ENCODE results near the gene SLMAP. TPM values are rescaled to one million over a fixed set of nuclear protein-coding genes. Genes with fewer than 3 reads are reported as not detected.

SLMAP gene
- polyA plus RNA-seq (2013, experiment 1 of 4), result 31.3 TPM
- 29.8 TPM for polyA plus RNA-seq (2013, experiment 2 of 4)
- polyA plus RNA-seq (2013, experiment 3 of 4), result 24.8 TPM
- 28.6 TPM for polyA plus RNA-seq (2013, experiment 4 of 4)

- Histone ChIP-seq H3K27me3 (ENCODE audit: control insufficient read depth, insufficient read depth, low read length, poor library complexity, severe bottlenecking) (peaks cover 7% of the 10 kb centered on the region), H3K4me3 (ENCODE audit: insufficient read depth, low read depth, low read length) (peak within 1 kb of the TSS; percentile 78), H3K4me1 (ENCODE audit: control insufficient read depth, insufficient read depth, low read length) (peaks cover 4% of the 10 kb centered on the region), H3K27ac (ENCODE audit: insufficient read depth, low read depth, low read length, poor library complexity, severe bottlenecking) (peak within 1 kb of the TSS; percentile 91), H3K9me3 (ENCODE audit: control insufficient read depth, low read length) (no peaks in the 10 kb centered on the region), H3K36me3 (ENCODE audit: control insufficient read depth, insufficient read depth, low read length) (no peaks in the 10 kb centered on the region)
- WGBS, 2 experiments, result 0% methylated on average over 48 of the region's 48 CpGs
These were observed at the start of gene SLMAP for GRCh38 chr3:57755741-57756527. TSS of gene SLMAP (plus strand) at chr3:57756309. CDS start at chr3:57757652, 1,343 bp downstream.

- no peaks in the 10 kb centered on the region for H3K36me3 ChIP-seq (ENCODE audit: control insufficient read depth, insufficient read depth, low read length)
- no peak overlapping the region for H3K4me3 ChIP-seq (ENCODE audit: insufficient read depth, low read depth, low read length)
- H3K27me3 ChIP-seq (ENCODE audit: control insufficient read depth, insufficient read depth, low read length, poor library complexity, severe bottlenecking), result no peaks in the 10 kb centered on the region
- no peak overlapping the region for H3K27ac ChIP-seq (ENCODE audit: insufficient read depth, low read depth, low read length, poor library complexity, severe bottlenecking)
- no peaks in the 10 kb centered on the region for H3K4me1 ChIP-seq (ENCODE audit: control insufficient read depth, insufficient read depth, low read length)
- no peaks in the 10 kb centered on the region for H3K9me3 ChIP-seq (ENCODE audit: control insufficient read depth, low read length)
- WGBS, 2 experiments, result 87 to 90% methylated on average over 3 of the region's 3 CpGs
These were observed 49.6 kb upstream of the SLMAP start for GRCh38 chr3:57706462-57706861.

DNA sequence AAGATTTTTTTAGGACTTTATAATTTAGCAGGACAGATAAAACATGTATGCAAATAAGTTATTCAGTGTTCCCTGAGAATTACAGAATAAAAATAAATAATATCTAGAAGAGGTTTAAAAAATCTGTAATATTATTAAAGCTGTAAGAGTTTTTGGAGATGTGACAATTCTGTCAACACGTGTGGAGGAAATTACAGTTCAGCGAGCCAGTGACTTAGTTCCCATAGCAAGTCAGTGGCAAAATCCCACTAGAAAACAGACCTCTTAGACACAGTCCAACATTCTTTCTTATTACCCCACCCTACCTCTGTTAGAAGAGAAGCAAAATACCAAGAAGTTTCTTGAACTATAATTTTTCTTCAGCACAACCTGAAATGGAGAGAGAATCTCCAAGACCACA, 47.1 kb upstream of the SLMAP start:
- H3K4me3 ChIP-seq (ENCODE audit: insufficient read depth, low read depth, low read length), result no peak overlapping the region
- no peaks in the 10 kb centered on the region for H3K4me1 ChIP-seq (ENCODE audit: control insufficient read depth, insufficient read depth, low read length)
- H3K36me3 ChIP-seq (ENCODE audit: control insufficient read depth, insufficient read depth, low read length), result no peaks in the 10 kb centered on the region
- no peaks in the 10 kb centered on the region for H3K27me3 ChIP-seq (ENCODE audit: control insufficient read depth, insufficient read depth, low read length, poor library complexity, severe bottlenecking)
- 93% methylated on average over 2 of the region's 2 CpGs for WGBS, 2 experiments
- H3K27ac ChIP-seq (ENCODE audit: insufficient read depth, low read depth, low read length, poor library complexity, severe bottlenecking), result no peak overlapping the region
- H3K9me3 ChIP-seq (ENCODE audit: control insufficient read depth, low read length), result no peaks in the 10 kb centered on the region

DNA sequence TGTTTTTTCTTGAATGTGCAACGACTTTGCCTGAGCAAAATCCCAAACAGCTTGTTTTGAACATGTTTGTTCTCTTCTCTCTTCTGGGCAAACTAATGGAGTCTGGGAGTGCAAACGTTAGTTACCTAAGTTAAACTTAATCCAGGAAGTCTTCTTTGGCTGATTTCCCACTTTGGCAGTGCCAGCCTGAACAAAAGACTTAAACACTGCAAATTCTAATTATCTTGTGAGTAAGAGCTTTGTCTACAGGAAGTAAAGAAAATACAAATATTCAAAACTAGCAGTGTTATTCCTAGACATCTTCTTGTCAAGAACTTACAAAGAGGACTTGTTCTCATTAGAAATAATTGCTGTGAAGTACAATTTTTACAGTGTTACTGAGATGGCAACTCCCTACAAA, 46.5 kb upstream of the SLMAP start:
- Histone ChIP-seq H3K27ac (ENCODE audit: insufficient read depth, low read depth, low read length, poor library complexity, severe bottlenecking) (no peak overlapping the region), H3K36me3 (ENCODE audit: control insufficient read depth, insufficient read depth, low read length) (no peaks in the 10 kb centered on the region), H3K4me3 (ENCODE audit: insufficient read depth, low read depth, low read length) (no peak overlapping the region), H3K27me3 (ENCODE audit: control insufficient read depth, insufficient read depth, low read length, poor library complexity, severe bottlenecking) (no peaks in the 10 kb centered on the region), H3K4me1 (ENCODE audit: control insufficient read depth, insufficient read depth, low read length) (no peaks in the 10 kb centered on the region), H3K9me3 (ENCODE audit: control insufficient read depth, low read length) (no peaks in the 10 kb centered on the region)
- WGBS, 2 experiments, result 80 to 84% methylated on average over 2 of the region's 2 CpGs

DNA sequence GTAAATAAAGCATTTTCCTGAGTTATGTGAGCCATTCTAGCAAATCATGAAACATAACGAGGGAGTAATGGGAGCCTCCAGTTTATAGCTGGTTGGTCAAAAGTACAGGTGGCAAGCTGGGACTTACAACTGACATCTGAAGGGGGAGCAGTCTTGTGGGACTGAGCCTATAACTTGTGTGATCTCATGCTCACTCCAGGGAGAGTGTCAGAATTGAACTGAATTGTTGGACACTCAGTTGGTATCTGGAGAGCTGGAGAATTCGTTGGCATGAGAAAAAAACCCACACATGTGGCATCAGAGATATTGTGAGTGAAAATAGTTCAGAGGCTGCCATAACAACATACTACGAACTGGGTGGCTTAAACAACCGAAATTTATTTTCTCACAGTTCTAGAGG, 40.4 kb upstream of the SLMAP start:
- Histone ChIP-seq H3K4me3 (ENCODE audit: insufficient read depth, low read depth, low read length) (no peak overlapping the region), H3K36me3 (ENCODE audit: control insufficient read depth, insufficient read depth, low read length) (no peaks in the 10 kb centered on the region), H3K4me1 (ENCODE audit: control insufficient read depth, insufficient read depth, low read length) (no peaks in the 10 kb centered on the region), H3K9me3 (ENCODE audit: control insufficient read depth, low read length) (no peaks in the 10 kb centered on the region), H3K27ac (ENCODE audit: insufficient read depth, low read depth, low read length, poor library complexity, severe bottlenecking) (no peak overlapping the region), H3K27me3 (ENCODE audit: control insufficient read depth, insufficient read depth, low read length, poor library complexity, severe bottlenecking) (no peaks in the 10 kb centered on the region)
- 92 to 95% methylated on average over 4 of the region's 4 CpGs for WGBS, 2 experiments

- Histone ChIP-seq H3K27me3 (ENCODE audit: control insufficient read depth, insufficient read depth, low read length, poor library complexity, severe bottlenecking) (no peaks in the 10 kb centered on the region), H3K4me1 (ENCODE audit: control insufficient read depth, insufficient read depth, low read length) (no peaks in the 10 kb centered on the region), H3K27ac (ENCODE audit: insufficient read depth, low read depth, low read length, poor library complexity, severe bottlenecking) (no peak overlapping the region), H3K4me3 (ENCODE audit: insufficient read depth, low read depth, low read length) (no peak overlapping the region), H3K36me3 (ENCODE audit: control insufficient read depth, insufficient read depth, low read length) (no peaks in the 10 kb centered on the region), H3K9me3 (ENCODE audit: control insufficient read depth, low read length) (no peaks in the 10 kb centered on the region)
- 93 to 95% methylated on average over 6 of the region's 6 CpGs for WGBS, 2 experiments
These were observed 38.8 kb upstream of the SLMAP start for GRCh38 chr3:57717205-57717868.

DNA sequence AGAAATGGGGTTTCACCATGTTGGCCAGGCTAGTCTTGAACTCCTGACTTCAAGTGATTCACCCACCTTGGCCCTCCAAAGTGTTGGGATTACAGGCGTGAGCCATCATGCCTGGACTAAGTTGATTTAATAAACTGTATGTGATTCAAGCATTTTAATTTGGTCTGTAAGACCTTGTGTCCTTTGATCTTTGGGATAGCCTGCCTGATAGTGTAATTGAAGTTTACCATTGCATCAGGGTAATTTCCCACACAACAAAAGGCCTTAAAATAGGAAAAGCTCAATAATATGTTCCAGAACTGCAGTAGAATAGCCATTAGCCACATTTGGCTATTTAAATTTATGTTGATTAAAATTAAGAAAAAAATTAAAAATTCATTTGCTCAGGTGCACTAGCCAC, 38.0 kb upstream of the SLMAP start:
- Histone ChIP-seq H3K4me1 (ENCODE audit: control insufficient read depth, insufficient read depth, low read length) (no peaks in the 10 kb centered on the region), H3K27ac (ENCODE audit: insufficient read depth, low read depth, low read length, poor library complexity, severe bottlenecking) (no peak overlapping the region), H3K4me3 (ENCODE audit: insufficient read depth, low read depth, low read length) (no peak overlapping the region), H3K9me3 (ENCODE audit: control insufficient read depth, low read length) (no peaks in the 10 kb centered on the region), H3K27me3 (ENCODE audit: control insufficient read depth, insufficient read depth, low read length, poor library complexity, severe bottlenecking) (no peaks in the 10 kb centered on the region), H3K36me3 (ENCODE audit: control insufficient read depth, insufficient read depth, low read length) (no peaks in the 10 kb centered on the region)
- 100% methylated on average over 1 of the region's 1 CpG for WGBS, 2 experiments

DNA sequence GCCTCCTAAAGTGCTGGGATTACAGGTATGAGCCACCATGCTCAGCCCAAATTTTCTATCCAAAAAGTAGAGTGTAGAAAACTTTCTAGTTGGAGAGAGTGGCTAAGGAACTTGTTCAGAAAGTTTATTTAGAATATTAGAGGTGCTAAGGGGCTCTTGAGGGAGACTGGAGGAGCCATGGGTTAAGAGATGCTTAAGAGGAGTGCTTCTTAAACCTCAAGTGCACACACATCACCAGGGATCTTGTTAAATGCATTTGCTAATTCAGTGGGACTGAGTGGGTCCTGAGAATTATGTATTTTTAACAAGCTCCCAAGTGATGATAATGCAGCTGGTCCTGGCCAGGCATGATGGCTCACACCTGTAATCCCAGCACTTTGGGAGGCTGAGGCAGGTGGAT, 29.7 kb upstream of the SLMAP start:
- Histone ChIP-seq H3K4me1 (ENCODE audit: control insufficient read depth, insufficient read depth, low read length) (no peaks in the 10 kb centered on the region), H3K27ac (ENCODE audit: insufficient read depth, low read depth, low read length, poor library complexity, severe bottlenecking) (no peak overlapping the region), H3K27me3 (ENCODE audit: control insufficient read depth, insufficient read depth, low read length, poor library complexity, severe bottlenecking) (no peaks in the 10 kb centered on the region), H3K4me3 (ENCODE audit: insufficient read depth, low read depth, low read length) (no peak overlapping the region), H3K36me3 (ENCODE audit: control insufficient read depth, insufficient read depth, low read length) (no peaks in the 10 kb centered on the region), H3K9me3 (ENCODE audit: control insufficient read depth, low read length) (no peaks in the 10 kb centered on the region)

DNA sequence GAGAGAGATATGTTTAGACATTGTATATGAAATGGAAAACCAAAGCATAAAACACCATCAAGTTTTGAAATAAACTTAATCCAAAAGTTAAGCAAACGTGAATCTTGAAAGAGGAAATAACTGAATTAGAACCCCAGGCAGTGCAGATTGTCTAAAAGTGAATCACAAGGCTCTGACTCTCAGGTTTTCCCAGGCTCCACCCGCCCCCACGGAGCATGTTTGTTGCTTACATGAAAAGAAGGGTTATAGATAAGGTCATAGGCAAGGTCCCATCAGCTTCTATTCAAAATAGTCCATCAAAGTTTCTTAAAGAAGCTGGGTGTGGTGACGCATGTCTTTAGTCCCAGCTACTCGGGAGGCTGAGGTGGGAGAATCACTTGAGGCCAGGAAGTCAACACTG, 29.0 kb upstream of the SLMAP start:
- no peaks in the 10 kb centered on the region for H3K27me3 ChIP-seq (ENCODE audit: control insufficient read depth, insufficient read depth, low read length, poor library complexity, severe bottlenecking)
- no peak overlapping the region for H3K27ac ChIP-seq (ENCODE audit: insufficient read depth, low read depth, low read length, poor library complexity, severe bottlenecking)
- no peaks in the 10 kb centered on the region for H3K36me3 ChIP-seq (ENCODE audit: control insufficient read depth, insufficient read depth, low read length)
- no peaks in the 10 kb centered on the region for H3K4me1 ChIP-seq (ENCODE audit: control insufficient read depth, insufficient read depth, low read length)
- no peaks in the 10 kb centered on the region for H3K9me3 ChIP-seq (ENCODE audit: control insufficient read depth, low read length)
- H3K4me3 ChIP-seq (ENCODE audit: insufficient read depth, low read depth, low read length), result no peak overlapping the region
- 90 to 95% methylated on average over 5 of the region's 5 CpGs for WGBS, 2 experiments

DNA sequence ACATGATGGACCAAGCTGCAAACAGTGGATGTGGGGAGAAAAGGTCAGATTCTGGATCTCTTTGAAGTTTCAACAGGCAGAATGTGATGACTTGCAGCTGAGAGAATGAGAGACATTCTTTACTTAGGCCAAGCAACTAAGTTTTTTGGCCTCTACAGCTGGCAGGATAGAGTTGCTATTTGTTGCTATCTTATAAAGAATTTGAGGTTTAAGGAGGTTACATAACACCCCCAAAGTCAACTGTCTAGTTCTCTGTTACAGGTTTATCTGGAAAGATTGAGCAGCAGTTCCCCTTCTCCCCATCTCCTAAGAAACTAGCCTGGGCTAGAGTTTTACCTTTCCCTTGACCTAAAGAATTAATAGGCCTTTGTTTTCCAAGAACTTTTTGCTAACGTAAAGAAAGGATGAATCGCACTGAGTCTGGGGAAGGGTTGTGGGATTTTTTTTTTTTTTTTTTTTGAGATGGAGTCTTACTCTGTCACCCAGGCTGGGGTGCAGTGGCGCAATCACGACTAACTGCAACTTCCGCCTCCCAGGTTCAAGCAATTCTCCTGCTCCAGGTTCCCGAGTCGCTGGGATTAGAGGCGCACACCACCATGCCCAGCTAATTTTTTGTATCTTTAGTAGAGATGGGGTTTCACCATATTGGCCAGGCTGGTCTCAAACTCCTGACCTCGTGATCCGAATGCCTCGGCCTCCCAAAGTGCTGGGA, 26.6 kb upstream of the SLMAP start:
- H3K27ac ChIP-seq (ENCODE audit: insufficient read depth, low read depth, low read length, poor library complexity, severe bottlenecking), result no peak overlapping the region
- no peaks in the 10 kb centered on the region for H3K9me3 ChIP-seq (ENCODE audit: control insufficient read depth, low read length)
- H3K27me3 ChIP-seq (ENCODE audit: control insufficient read depth, insufficient read depth, low read length, poor library complexity, severe bottlenecking), result no peaks in the 10 kb centered on the region
- WGBS, 2 experiments, result 94 to 95% methylated on average over 11 of the region's 11 CpGs
- H3K4me3 ChIP-seq (ENCODE audit: insufficient read depth, low read depth, low read length), result no peak overlapping the region
- no peaks in the 10 kb centered on the region for H3K4me1 ChIP-seq (ENCODE audit: control insufficient read depth, insufficient read depth, low read length)
- no peaks in the 10 kb centered on the region for H3K36me3 ChIP-seq (ENCODE audit: control insufficient read depth, insufficient read depth, low read length)
